Hepatic stellate cell (primary cell): ENCODE results near the gene WARS2.

ENCODE experiments used
- DNase-seq: peaks from one replicate; pipeline ENCODE4 v3.0.0; 2011; ENCODE audit warnings: low spot score

The WARS2 gene

DNA sequence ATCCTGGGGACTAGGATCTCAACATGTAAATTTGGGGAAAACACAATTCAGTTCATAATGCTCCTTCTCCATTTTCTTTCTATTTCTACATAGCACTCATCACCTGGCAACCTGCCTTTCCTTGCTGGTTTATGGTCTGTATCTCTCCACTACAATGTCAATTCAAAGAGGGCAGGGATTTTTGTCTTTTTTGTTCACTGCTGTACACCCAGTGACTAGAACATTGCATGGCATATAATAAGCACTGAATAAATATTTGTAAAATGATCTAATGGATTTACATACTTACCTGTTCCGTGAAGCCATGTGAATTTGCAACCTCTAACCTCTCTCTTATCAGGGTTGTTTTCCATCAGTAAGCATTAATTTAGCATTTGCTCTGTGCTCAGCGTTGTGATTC, 124.9 kb downstream of the WARS2 start:
- no peak for DNase-seq

DNA sequence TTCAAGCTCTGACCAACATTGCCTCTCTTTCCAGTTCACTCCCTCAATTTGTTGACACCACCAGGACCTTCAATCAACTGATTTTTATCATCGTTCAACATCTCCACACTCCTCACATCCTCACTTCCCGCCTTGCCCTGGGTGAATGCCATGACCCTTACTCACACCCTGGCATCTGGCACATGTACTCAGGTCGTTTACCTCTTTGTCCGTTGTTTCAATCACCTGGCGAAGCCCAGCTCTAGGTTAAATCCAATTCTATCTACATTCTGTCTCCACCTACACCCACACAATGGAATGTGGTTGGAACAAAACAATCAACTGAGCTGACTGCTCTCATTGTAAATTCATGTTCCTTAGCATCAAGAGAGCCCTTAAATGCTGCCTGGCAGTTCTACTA, 128.1 kb downstream of the WARS2 start:
- no peak for DNase-seq

DNA sequence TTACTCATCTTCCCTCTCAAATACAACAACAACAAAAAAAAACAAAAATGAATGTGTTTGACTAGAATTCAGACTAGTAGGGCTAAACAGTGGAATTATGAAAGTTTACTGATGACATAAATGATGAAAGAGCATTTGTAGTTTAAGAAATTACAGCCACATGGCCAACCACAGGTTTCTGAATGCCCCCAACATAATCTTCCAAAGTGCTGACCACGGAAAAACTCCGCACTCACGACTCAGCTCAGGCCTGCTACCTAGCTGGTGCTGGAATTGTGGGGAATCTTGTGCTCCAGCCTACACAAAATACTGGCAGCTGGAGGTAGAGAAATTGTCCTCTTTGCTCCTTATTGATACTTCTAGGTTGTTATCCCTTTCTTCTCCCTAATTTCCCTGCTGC, 128.7 kb downstream of the WARS2 start:
- no peak for DNase-seq

DNA sequence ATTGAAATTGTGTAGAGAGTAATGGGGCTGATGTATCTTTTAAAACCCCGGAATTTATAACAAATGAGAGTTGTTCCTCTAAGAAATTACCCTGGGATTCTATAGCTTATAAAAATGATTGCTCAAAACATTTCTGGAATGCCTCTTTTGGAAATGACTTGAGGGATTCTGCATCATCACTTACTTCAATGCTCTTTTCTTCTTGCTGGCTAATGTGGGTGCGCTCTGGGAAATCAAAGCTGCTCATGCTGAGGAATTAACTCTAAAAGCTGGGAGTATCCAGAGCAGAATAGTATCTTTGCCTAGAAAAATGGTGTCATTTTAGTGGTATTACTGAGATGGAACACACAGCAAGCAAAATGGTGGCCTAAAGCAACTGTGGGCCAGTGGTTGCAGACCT, 129.3 kb downstream of the WARS2 start:
- DNase-seq = no peak

DNA sequence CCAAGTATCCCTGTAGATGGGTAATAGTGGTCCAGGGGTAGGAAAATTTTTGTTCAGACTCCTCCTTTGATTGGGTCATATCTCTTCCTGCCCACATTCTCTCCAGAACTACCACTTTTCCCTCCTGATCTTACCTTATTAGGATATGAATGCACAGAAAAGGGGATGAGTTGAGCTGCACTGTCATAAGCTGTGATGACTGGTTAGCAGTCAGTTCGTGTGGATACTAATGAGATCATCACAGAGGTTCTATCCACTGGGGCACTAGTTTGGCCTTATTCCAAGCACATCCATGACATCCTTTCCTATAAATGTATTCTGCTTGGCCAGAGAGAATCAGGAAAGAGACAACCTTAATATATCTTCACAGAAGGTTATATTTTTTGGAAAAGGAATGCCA, 130.3 kb downstream of the WARS2 start:
- DNase-seq = no peak

DNA sequence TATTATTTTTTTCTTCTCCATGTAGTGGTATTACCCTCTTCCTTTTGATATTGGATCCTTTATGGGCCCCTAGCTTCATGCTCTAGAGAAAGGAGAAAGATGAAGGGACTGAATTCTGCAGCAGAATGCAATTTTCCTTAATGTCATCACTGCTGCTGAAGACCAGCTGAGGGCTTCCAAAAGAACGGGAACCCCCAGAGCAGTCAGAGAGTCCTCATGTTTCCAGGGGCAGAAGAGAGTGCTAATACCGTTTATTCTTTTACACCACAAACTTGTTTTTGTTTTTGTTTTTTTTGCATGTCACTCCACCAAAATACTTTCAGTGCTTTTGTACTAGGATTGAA, 131.2 kb downstream of the WARS2 start:
- DNase-seq = no peak

DNA sequence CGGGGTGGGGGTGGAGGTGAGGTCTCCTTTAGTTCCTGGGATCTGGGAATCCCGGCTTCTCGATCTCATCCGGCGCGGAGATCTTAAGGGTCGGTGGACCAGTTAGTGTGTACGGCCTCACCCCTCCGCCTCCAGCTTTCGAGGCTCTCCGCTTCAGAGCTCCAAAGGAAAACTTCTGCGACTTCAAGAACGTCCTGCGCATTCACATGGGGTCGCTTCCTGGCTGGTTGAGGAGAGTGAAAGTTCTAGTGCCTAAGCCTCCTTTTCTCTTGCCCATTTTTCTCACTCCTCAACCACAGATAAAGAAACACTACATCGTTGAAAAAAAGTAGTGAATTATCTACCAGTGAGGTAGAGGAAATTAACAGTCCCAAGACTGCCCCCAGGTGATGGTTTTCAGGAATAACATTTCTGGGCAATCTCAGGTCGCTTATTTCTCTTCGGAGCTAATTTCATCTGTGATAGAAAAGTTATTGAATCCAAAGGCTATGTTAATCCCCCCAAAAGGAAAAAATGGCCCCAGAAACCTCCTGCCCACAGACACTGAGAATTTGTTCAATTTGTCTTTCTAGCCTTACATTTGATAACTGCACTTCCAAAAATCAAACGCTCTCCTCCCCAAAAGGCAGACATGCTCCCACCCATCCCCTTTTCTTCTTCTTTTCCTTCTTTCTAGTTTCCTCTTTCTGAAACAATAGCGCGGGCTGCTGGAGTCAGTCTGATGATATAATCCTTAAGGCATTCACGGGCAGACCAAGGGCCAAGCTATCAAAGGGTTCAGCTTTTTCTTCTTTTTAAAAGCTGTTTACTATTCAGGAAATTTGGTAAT, 131.8 kb downstream of the WARS2 start:
- DNase-seq = peak; percentile 59

DNA sequence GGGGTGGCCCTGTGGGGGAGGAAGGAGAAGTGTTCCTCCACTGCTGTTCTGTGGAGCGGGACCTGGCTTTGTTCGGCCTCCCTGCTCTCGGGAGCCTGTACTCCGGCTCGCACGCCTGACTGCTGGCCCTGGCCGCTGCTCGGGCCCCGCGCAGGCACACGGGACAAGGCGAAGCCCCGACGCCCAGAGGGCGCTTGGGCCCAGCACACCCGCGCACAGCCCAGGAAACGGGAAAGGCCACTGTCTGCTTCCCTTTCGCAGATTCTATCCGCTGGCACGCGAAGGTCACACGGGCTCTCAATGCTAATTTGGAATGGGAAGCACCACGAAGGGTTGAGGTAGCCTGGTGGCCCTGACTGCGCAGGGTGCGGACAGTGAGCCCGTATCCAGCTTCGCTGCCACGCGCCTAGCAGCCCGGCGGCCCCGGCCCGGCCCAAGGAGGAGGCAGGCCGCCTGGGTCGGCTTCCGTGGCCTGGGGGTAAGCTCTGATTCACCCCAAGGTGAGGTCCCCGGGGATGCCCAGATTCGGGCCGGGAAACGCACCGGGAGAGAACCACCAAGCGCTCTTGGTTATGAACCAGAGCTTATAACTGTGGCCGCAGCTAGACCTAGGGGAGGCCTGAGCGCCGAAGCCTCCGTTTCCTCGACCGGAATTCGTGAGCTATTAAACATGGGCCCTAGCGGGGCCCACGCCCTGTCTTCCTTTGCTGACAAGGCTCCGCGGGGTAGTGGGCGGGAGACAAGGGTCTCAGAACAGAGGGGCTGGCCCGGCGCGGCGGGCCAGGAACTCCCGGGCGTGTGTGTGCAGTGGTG, 132.6 kb downstream of the WARS2 start:
- no peak for DNase-seq

DNA sequence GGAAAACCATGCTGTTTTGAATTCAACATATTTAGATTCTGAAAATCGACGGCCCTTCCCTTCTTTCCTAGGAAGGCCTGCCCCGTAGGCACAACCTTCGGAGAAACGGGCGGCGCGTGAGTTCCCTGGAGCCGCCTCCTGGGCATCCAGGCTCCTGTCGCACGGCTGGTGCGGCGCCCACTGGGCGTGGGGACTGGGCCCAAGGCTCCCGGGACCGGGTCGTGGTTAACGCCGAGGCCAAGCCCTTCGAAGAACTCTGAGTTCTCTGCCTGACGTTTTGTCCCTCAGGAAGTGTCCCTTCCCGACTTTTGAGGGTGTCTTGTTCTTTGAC, 133.1 kb downstream of the WARS2 start:
- DNase-seq = no peak

DNA sequence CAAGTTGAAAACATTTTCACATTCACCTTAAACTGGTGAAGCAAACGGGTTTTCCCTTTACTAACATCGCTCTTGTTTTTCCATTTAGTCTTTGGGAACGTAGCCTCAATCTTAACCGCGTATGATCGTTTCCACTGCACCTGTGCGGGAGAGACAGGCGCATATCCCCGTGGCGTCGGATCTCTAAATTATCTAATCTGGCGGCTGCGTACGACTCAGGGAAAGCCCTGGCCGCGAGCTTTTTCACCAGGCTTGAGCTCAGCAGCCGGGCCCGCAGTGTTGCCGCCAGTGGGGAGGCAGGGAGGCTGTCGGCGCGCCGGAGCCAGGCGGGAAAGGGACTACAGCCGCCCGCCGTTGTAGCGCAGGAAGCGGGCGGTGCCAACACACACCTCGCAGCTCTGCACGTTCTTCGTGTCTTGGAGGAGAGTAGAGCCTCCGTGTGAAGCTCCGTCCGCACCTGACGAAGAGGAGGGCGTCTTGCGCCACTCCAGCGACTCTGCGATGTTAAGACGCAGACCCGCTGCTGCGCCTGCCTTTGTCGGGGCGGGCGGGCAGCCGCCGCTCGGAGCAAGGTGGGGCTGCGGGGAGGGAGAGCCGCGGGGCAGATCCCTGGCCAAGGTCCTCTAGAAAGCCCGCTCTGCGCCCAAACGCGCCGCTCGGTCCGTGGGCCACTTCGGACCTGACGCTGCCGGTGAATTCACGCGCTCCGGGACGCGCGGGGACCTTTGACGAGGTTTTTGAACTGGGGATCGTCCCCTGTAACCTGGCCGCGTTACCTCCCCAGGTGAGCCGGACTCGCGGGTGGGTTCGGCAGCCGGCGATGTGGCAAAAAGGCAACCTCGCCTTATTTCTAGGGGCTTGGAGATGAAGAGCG, 133.8 kb downstream of the WARS2 start:
- DNase-seq = no peak

DNA sequence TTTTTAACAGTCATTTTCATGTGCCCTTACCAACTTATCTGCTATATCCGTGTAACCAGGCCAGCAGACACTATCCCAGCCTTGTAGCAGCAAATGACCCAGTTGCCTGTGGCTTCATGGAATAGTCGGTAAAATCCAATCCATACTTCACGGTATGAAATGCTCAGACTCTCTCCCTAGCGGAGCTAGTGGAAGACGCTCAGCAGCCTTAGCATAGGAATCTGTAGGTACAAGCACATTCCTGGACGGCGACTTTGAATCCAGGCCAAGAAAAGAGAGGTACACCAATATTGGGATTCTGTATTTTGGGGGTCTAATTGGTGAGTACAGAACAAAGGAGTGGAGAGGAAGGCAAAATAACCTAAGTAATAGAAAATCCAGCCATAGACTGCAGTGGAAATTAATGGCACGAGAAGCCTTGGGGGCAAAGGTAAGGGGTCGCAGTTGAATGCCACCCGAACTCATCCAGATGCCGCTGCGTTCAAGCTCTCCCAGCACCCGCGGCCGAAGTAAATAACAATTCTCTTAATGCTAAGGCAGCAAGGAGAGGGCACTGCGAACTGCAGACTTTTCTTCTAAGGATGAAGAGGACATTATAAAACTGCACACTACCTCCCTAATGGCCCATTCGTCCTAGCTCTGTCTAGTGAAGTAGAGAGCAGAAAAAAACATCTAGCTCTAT, 134.6 kb downstream of the WARS2 start:
- no peak for DNase-seq

DNA sequence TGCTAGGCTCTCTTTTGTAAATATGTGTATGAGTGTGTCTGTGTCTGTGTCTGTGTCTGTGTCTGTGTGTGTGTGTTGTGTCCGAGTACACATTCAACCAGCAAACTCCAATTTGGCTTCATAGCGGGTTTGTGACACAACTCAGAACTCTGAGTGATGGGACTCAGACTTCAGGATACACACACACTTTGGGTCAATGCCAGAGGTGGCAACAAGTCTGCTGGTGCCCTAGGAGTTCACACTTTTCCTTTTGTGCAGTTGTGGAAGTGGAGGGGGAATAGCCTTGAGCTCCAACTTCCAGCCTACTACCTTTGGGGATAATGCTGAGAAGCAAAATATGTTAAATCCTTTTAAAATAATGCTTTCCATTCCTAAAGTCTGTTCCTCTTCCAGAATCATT, 135.7 kb downstream of the WARS2 start:
- no peak for DNase-seq

DNA sequence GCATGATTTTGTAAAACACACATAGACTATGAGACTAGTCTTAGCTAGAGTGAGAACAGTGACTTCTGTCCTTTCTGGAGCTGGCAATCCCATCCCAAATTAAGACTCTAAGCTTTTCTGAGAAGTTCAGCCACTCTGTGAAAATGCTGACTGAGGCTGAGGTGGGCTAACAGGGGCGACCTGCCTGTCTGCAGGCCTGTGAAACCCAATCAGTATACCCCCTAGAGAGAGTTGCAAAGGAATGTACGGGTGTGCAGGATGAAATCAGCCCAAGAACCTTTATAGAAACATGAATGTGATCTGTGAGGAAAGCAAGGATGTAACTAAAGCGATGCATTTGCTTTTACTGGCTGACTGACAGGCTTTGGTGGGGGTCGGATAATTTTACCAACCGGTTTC, 136.3 kb downstream of the WARS2 start:
- DNase-seq = no peak

DNA sequence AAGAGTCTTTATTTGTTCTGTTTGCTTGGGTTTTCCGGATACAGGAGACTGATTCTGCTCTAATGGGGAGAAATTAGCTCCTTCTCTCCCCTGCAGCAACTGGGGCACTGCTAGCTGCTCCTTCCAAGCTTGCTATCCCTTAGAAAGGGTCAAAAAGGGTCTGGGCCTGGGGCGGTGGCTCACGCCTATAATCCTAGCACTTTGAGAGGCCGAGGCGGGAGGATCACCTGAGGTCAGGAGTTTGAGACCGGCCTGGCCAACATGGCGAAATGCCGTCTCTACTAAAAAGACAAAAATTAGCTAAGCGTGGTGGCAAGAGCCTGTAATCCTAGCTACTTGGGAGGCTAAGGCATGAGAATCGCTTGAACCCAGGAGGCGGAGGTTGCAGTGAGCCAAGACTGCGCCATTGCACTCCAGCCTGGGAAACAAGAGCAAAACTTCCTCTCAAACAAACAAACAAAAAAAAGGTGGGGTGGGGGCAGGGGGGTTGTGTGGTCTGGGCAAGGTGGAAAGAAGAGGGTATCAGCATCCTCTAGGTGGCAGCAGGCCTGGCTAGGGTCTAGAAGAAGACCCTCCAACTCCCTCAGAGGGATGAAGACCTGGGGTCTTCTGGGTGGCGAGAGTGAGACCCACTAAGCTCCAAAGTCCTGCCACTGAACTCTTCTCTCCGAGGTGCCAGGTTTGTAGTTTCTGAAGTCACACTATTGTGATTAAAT, 136.9 kb downstream of the WARS2 start:
- DNase-seq = no peak

DNA sequence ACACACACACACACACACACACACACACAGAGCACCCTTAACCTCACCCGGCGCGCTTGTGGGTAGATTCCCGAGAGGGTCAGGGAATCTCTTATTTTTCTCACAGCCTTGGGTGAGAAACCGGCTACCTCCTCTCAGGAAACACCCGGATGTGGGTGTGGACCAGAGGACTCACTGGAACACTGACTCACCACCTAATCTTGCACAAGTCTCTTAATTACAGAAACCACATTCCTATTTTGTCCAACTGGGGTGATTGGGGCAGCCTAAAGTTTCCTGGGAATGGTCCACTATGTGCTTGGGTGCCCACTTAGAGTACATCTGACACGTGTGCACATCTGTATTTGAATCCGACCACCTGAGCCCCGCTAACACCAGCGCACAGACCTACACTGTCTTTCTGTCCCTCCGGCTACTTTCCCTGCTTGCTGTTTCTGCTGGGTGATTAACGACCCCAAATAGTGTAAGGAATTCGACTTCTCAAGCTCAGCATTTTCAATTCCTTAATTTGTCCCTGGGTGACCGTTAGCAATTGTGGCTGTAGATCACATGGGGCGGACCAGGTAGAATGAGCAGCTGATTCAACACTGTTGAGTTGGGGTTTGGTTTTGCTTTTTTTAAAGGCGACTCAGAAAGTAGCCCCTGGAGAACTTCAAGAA, 138.3 kb downstream of the WARS2 start:
- DNase-seq = peak; percentile 61

DNA sequence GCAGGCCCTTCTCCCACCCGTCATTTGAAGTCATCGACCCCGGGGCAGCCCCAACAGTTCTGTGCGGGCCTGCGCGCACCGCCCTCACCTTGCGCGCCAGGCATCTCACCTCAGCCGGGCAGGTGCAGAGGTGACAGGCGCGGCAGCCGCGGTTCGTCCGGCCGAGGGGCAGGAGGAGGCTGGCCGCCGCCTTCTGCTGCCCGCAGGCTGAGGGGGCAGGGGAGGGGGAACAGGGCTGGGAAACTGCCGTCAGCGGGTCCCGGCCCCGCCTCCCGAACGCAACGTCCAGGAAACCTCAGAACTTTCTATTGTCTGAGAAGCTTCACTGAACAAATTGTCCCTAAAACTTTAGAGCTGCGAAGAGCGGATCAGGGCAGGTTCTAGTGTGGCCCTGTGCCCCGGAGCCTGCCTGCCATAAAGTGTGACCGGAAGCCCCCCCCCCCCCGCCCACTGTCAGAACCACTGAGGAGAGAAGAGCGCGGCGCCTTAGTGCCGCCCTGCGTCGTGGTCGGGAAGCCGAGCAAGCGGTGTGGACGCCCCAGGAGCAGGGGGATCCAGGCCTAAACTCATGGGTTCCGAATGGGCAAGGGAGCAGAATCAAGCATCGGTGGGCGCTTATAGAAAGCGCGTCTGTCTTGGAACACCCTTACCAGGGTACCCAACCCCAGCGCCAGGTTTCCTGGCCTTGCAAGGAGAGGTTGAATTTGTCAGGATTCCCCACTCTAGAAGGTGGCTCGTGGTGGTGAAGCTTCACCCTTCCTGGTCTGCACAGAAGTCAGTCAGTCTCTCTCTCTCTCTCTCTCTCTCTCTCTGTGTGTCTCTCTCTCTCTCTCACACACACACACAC, 139.0 kb downstream of the WARS2 start:
- DNase-seq = no peak

DNA sequence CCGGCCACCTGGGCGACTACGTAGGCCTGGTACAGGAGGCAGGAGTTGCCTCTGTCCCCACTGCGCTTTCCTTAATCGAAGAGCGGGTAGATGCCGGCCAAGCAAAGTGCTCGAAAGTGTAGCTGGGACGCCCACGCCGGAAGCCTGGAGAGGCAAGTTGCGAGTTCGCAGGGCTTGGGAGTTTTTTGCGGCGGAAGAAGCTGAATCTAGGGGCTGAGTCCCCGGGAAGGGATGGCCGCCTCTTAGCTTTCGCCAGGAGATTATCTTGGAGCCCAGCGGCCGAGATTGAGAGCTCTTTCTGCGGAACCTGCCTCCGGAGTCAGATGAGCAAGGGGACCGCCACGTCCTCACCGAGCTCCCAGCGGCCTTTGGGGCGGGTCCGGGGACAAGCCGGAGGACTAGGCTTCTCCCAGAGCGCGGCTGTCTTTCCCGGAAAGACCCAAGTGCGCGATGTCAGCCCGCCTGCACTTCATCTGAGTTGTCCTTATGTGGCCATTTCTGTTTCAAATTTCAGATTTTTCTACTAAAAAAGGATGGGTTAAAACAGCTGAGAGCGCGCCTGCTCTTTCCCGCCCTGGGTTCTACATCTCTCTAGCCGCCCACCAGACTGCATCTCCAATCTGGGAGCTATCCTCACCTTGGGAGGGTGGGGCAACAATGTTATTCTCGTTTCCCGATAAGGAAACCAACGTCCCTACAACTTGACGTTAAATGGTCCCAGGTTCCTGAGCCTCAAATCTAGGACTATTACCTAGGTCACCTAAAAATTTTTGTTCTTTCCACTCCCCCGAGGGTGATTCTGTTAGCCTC, 139.9 kb downstream of the WARS2 start:
- no peak for DNase-seq

DNA sequence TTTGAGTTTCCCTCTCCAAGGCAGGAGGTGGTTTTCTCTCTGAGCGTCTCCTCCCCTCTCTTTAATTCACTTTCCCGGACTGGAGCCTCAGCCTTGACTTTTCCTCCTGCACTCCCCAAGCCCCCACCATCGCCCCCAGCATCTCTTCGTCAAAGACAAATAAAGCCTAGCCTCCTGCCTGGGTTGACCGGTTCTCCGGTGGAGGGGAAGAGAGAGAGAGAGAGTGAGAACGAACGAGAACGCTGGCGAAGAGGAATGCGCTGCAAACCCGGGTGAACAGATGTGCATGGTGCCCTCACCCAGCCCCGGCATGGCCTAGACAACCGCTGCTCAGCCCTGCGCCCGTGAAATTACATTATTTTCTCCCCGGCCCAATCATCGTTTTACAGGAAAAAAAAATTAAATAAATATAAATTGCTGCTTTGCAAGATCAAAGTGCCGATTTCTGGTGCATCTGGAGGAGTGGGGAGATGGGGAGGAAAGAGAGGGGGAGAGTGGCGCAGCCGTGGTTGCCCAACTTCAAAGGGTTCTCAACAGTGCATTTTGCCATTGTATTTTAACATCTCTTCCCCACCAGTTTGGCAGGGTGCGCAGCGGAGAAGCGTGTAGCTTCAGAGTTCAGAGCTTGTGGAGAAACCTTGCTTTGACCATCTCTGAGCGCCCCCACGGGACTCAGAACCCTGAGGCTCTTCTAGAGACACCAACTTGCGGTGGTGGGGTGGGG, 140.9 kb downstream of the WARS2 start:
- no peak for DNase-seq

DNA sequence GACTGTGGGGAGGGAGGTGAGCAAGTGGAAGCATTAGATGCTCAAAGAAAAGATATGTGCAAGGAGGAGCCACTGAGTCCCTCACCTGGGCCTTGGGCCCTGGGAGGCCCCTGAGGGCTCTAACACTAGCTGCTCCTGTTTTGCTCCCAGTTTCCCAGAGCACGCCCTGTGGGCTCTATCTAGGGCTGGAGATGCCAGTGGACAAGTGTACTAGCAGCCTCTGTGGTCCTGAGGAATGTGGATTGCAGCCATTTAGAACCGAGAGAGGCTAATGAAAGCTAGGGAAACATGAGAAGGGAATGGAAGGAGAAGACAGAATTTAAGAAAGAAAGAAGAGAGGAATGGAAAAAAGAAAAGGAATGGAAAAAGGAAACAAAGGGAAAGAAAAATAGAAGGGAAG, 142.3 kb downstream of the WARS2 start:
- DNase-seq = no peak
